Measurements from ENCODE around the gene RUNX2. TPM values are rescaled to one million over a fixed set of nuclear protein-coding genes. Genes with fewer than 3 reads are reported as not detected.

The RUNX2 gene
- total RNA-seq, 1 experiment from 2014 or later = 3.8 TPM

DNA sequence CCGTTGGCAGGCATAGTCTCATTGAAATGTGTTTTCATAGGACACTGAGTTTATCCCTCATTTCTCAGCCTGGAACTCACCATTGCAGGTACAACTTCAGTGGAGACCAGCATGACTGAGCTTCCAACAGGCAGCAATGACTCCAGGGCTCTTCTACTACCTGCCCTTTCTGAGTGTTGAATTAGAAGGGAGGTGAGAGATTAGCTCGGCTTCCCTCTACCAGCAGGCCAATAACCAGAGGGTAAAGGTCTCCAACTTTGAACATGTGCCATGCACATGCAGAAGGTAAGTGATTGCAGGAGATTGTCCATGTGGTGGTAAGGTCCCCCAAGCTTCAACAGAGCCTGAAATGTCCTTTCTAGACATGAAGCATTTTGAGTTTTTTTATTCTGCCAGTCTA lies 283.4 kb downstream of the RUNX2 start:
- Histone ChIP-seq H3K9me2 (replicated peaks; ENCODE audit: low read length) (no peaks in the 10 kb centered on the region), H3F3A (ENCODE audit: low read length, unreplicated experiment) (peaks cover 16% of the 10 kb centered on the region), H3K4me3 (ENCODE audit: low read length) (no peak overlapping the region), H3K79me2 (ENCODE audit: low read length) (no peaks in the 10 kb centered on the region), H3K9ac (ENCODE audit: low read length) (no peak overlapping the region), H3K27ac (ENCODE audit: low read length) (no peak overlapping the region), H2AFZ (ENCODE audit: low read length) (no peak overlapping the region), H3K4me1 (ENCODE audit: insufficient read depth, low read length) (peaks cover 47% of the 10 kb centered on the region), H3K9me3 (ENCODE audit: low read length) (no peaks in the 10 kb centered on the region), H4K20me1 (ENCODE audit: low read length) (no peaks in the 10 kb centered on the region), H3K4me2 (ENCODE audit: low read length) (no peak overlapping the region), H3K36me3 (ENCODE audit: low read depth, low read length) (no peaks in the 10 kb centered on the region), H3K27me3 (ENCODE audit: low read length) (no peaks in the 10 kb centered on the region)
- ChIA-PET CTCF (no interaction called here), POLR2A (ENCODE audit: unreplicated experiment) (no interaction called here)
- TF ChIP-seq EZH2phosphoT487 (IDR thresholded peaks at IDR 0.05; ENCODE audit: borderline replicate concordance, low read length) (no peak), EZH2 (IDR thresholded peaks at IDR 0.05; ENCODE audit: low read length, unreplicated experiment) (no peak)
- TF ChIP-seq, protein P1, sequence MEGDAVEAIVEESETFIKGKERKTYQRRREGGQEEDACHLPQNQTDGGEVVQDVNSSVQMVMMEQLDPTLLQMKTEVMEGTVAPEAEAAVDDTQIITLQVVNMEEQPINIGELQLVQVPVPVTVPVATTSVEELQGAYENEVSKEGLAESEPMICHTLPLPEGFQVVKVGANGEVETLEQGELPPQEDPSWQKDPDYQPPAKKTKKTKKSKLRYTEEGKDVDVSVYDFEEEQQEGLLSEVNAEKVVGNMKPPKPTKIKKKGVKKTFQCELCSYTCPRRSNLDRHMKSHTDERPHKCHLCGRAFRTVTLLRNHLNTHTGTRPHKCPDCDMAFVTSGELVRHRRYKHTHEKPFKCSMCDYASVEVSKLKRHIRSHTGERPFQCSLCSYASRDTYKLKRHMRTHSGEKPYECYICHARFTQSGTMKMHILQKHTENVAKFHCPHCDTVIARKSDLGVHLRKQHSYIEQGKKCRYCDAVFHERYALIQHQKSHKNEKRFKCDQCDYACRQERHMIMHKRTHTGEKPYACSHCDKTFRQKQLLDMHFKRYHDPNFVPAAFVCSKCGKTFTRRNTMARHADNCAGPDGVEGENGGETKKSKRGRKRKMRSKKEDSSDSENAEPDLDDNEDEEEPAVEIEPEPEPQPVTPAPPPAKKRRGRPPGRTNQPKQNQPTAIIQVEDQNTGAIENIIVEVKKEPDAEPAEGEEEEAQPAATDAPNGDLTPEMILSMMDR (conservative IDR thresholded peaks at IDR 0.05; ENCODE audit: low read depth, low read length) = no peak
- DNase-seq = no peak
- no peak for ATAC-seq
- intact Hi-C loops (cut with micrococcal nuclease) = no loop called here
- BruUV-seq (replicated peaks) = no TSS peak

DNA sequence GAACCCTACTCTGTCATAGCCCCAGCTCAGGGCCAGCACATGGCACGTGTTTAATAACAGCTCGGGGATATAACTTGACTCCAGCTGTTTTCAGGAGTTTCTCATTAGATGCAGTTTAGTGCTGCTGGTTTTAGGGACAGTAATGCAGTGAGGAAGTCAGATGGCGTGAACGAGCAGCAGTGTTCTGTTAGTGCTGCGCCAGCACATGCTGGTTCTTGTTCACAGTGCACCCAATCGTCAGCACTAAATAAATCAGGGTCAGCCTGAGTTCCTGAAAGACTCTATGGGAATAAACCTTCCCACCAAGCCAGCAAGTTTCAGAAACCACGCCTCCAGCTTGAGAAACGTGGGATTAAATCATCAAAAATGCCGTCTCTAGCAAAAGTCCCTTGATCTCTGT lies 285.5 kb downstream of the RUNX2 start:
- ATAC-seq (no peak), DNase-seq (no peak)
- POLR2A ChIA-PET (ENCODE audit: unreplicated experiment) = no interaction called here
- no peaks in the 10 kb centered on the region for H3K79me2 ChIP-seq (ENCODE audit: low read length)
- H4K20me1 ChIP-seq (ENCODE audit: low read length) = no peaks in the 10 kb centered on the region
- no peaks in the 10 kb centered on the region for H3K36me3 ChIP-seq (ENCODE audit: low read depth, low read length)
- no peak overlapping the region for H3K27ac ChIP-seq (ENCODE audit: low read length)
- H3K27me3 ChIP-seq (ENCODE audit: low read length) = no peaks in the 10 kb centered on the region
- H3K9me2 ChIP-seq (replicated peaks; ENCODE audit: low read length) = no peaks in the 10 kb centered on the region
- H3K4me1 ChIP-seq (ENCODE audit: insufficient read depth, low read length) = peaks cover 27% of the 10 kb centered on the region
- H3K4me3 ChIP-seq (ENCODE audit: low read length) = no peak overlapping the region
- H3K4me2 ChIP-seq (ENCODE audit: low read length) = no peak overlapping the region
- no TSS peak for BruUV-seq (replicated peaks)
- CTCF ChIA-PET = no interaction called here
- H3K9ac ChIP-seq (ENCODE audit: low read length) = no peak overlapping the region
- TF ChIP-seq EZH2phosphoT487 (IDR thresholded peaks at IDR 0.05; ENCODE audit: borderline replicate concordance, low read length) (no peak), EZH2 (IDR thresholded peaks at IDR 0.05; ENCODE audit: low read length, unreplicated experiment) (no peak)
- TF ChIP-seq, protein P1 (conservative IDR thresholded peaks at IDR 0.05; ENCODE audit: low read depth, low read length) = no peak
- intact Hi-C loops (cut with micrococcal nuclease) = loop anchor here (1.0 kb wide), 1 partner anchor 40 kb away; no protein-coding TSS in a partner anchor
- peaks cover 3% of the 10 kb centered on the region for H3F3A ChIP-seq (ENCODE audit: low read length, unreplicated experiment)
- no peaks in the 10 kb centered on the region for H3K9me3 ChIP-seq (ENCODE audit: low read length)
- no peak overlapping the region for H2AFZ ChIP-seq (ENCODE audit: low read length)

DNA sequence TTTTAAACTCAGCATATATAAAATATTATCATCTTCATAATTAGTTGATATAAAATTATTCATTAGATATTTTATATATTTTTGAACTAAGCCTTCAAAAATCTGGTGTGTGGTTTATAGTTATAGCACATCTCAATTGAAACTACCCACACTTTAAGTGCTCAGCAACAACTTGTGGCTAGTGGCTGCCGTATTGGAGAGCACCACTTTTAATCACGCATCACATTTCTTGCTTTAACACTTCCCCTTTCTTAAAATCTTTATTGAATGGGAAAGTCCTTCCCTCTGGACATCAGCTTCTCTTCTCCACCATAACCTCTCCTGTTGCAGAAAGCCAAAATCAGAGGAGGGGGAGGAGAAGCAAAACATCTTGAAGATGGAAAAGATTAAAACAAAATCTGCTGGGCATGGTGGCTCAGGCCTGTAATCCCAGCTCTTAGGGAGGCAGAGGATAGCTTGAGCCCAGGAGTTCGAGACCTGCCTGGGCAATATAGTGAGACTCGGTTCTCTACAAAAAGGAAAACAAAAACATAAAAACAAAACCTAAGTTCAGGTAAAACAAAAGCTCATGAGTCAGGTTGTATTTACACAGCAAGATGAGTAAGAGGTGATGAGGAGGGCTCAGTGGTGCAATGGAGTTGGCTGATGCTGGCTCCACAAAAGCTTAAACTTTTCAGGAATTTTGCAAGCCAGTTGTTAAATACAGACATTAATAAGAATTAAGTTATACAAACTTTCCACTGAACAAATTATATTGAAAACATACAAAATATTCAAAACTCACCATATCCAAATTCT lies 286.6 kb downstream of the RUNX2 start:
- Histone ChIP-seq H3K4me2 (ENCODE audit: low read length) (peak overlapping the region; percentile 52), H3K79me2 (ENCODE audit: low read length) (no peaks in the 10 kb centered on the region), H3K4me1 (ENCODE audit: insufficient read depth, low read length) (peaks cover 17% of the 10 kb centered on the region), H3K9me3 (ENCODE audit: low read length) (no peaks in the 10 kb centered on the region), H3K36me3 (ENCODE audit: low read depth, low read length) (no peaks in the 10 kb centered on the region), H4K20me1 (ENCODE audit: low read length) (no peaks in the 10 kb centered on the region), H3F3A (ENCODE audit: low read length, unreplicated experiment) (no peaks in the 10 kb centered on the region), H3K9ac (ENCODE audit: low read length) (no peak overlapping the region), H3K9me2 (replicated peaks; ENCODE audit: low read length) (no peaks in the 10 kb centered on the region), H3K27me3 (ENCODE audit: low read length) (no peaks in the 10 kb centered on the region), H3K27ac (ENCODE audit: low read length) (peak overlapping the region; percentile 27), H3K4me3 (ENCODE audit: low read length) (no peak overlapping the region), H2AFZ (ENCODE audit: low read length) (0 out of 2 replicates have a peak overlapping the region, but pooled peaks have one; percentile 5)
- DNase-seq = peak; percentile 75
- POLR2A ChIA-PET (ENCODE audit: unreplicated experiment) = interaction anchor here (0.6 kb wide), 1 partner anchor 113 kb away, joined by 3 read pairs; no protein-coding TSS in a partner anchor
- intact Hi-C loops (cut with micrococcal nuclease) = loop anchor here (1.0 kb wide), 1 partner anchor 39 kb away; no protein-coding TSS in a partner anchor
- ATAC-seq = peak; percentile 93
- TF ChIP-seq, protein P1 (conservative IDR thresholded peaks at IDR 0.05; ENCODE audit: low read depth, low read length) = no peak
- TF ChIP-seq EZH2 (IDR thresholded peaks at IDR 0.05; ENCODE audit: low read length, unreplicated experiment) (no peak), EZH2phosphoT487 (IDR thresholded peaks at IDR 0.05; ENCODE audit: borderline replicate concordance, low read length) (no peak)
- no TSS peak for BruUV-seq (replicated peaks)
- CTCF ChIA-PET = interaction anchor here (0.5 to 1.2 kb wide), 2 partner anchors 65 to 100 kb away, joined by 3 to 4 read pairs; no protein-coding TSS in a partner anchor

Data from PC-3 (cell line).